Body of pancreas (tissue), 4 donors: ENCODE data around the gene PSME4.

Experiments
- CTCF ChIP-seq, 7 experiments: fragments of 450-650 bp in 4 of 7; fragments of 200-600 bp in 3 of 7; sonication (generic) in 3 of 7; IDR thresholded peaks; one replicate each; pipeline ENCODE4 v1.5.1; 2016 to 2019; ENCODE audit warnings: antibody characterized with exemption in 7 of 7
- POLR2A ChIP-seq, 3 donors: fragments of 450-650 bp; IDR thresholded peaks; one replicate each; pipeline ENCODE4 v1.6.1; 2016; ENCODE audit warnings: antibody characterized with exemption in 3 of 3, mild to moderate bottlenecking in 2 of 3

DNA sequence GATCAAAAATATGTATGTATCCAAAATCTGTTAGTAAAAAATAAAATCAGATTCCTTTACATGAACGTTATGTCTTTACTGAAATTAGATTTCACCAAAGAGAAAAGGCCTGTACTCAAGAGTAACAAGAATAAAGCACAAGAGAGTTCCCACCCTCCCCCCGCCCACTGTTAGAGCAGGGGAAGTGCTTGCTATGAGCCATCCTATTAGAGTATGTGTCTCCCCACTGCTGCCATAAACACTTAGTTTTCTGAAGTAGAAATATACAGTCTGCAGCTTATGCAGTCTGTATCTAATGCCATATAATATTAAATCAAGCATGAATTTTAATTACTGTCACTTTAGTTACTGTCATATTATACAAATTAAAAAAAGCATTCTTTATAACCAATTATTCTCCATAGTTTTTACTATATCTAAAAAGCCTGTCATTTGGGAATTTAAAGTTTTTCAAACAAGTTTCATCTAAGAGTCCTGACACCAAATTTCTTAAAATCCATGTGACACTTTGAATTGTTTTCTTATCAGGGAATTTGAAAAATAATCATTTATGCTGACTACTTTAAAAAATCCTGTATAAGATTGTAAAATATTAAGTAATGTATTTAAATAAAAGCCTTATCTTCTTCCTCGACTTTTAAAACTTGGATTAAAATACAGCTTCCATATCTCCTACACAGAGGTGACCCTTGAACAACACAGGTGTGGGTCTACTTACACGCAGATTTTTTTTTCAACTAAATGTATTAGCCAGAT lies 59.2 kb downstream of the PSME4 start:
- TF ChIP-seq POLR2A (IDR thresholded peaks at IDR 0.05) (no peak), CTCF (IDR thresholded peaks at IDR 0.05) (no peak)
